Progenitor cell of endocrine pancreas (in vitro differentiated cells): ENCODE data around the gene SEMA6D. TPM values are rescaled to one million over a fixed set of nuclear protein-coding genes. Genes with fewer than 3 reads are reported as not detected.

ENCODE experiments used
- DNase-seq: peaks from one replicate; pipeline ENCODE4 v3.0.0; 2021; ENCODE audit warnings: low spot score; ENCODE audit not compliant: unreplicated experiment
- H3K27ac Mint-ChIP-seq: 2 replicates; pipeline ENCODE4 v1.8.0; 2021; ENCODE audit warnings: mild to moderate bottlenecking, moderate library complexity, mixed read lengths
- H3K27me3 Mint-ChIP-seq: 2 replicates; pipeline ENCODE4 v1.8.0; 2021; ENCODE audit warnings: mixed read lengths
- H3K36me3 Mint-ChIP-seq: 2 replicates; pipeline ENCODE4 v1.8.0; 2022; ENCODE audit warnings: mixed read lengths; ENCODE audit not compliant: insufficient read depth
- H3K4me1 Mint-ChIP-seq: 2 replicates; pipeline ENCODE4 v1.8.0; 2021; ENCODE audit warnings: low read depth, mixed read lengths
- H3K4me3 Mint-ChIP-seq: 2 replicates; pipeline ENCODE4 v1.8.0; 2021; ENCODE audit warnings: low read depth, mild to moderate bottlenecking, moderate library complexity, mixed read lengths
- H3K9me3 Mint-ChIP-seq: 2 replicates; pipeline ENCODE4 v1.8.0; 2021; ENCODE audit warnings: low read depth, mixed read lengths
- total RNA-seq: library from RNA; stranded (reverse); gene quantifications from 2 replicates; pipeline ENCODE4 v1.2.1, GENCODE V29; 2021
- TF ChIP-seq, protein P1 (sequence below): fragments of 200-600 bp; sonication (generic); IDR thresholded peaks from one replicate; pipeline ENCODE4 v1.5.0; 2021; ENCODE audit warnings: antibody characterized with exemption, mild to moderate bottlenecking; ENCODE audit not compliant: unreplicated experiment

The SEMA6D gene
- total RNA-seq, 1 donor from 2014 or later: 10.6 TPM

DNA sequence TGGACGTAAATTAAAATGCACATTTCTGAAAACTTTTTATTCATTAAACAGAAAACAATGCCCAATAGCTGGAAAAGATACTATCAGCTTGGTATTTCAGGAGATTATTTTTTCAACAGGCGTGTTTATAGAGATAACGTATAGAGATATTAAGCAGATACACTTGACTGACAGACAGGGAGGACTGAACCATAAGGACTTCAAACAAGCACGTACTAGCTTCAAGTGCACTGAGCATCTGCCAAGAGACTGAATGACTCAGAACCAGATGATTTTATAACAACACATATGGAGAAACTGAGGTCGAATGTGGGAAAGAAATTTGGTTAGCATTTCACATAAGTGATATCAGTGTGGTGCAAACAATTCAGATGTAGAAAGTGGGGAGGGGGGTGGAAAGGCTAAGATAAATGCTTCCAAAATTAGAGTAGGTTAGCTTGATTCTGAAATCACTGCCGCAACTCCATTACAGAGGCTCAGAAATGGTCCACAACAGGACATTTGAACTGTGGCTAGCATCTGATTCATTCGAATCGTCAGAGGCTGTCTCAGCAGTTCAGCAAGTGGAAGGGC lies 103.5 kb downstream of the SEMA6D start:
- TF ChIP-seq, protein P1, sequence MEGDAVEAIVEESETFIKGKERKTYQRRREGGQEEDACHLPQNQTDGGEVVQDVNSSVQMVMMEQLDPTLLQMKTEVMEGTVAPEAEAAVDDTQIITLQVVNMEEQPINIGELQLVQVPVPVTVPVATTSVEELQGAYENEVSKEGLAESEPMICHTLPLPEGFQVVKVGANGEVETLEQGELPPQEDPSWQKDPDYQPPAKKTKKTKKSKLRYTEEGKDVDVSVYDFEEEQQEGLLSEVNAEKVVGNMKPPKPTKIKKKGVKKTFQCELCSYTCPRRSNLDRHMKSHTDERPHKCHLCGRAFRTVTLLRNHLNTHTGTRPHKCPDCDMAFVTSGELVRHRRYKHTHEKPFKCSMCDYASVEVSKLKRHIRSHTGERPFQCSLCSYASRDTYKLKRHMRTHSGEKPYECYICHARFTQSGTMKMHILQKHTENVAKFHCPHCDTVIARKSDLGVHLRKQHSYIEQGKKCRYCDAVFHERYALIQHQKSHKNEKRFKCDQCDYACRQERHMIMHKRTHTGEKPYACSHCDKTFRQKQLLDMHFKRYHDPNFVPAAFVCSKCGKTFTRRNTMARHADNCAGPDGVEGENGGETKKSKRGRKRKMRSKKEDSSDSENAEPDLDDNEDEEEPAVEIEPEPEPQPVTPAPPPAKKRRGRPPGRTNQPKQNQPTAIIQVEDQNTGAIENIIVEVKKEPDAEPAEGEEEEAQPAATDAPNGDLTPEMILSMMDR: no peak
- H3K27ac Mint-ChIP-seq: no peak overlapping the region
- no peak for DNase-seq
- H3K9me3 Mint-ChIP-seq: no peaks in the 10 kb centered on the region
- no peak overlapping the region for H3K4me3 Mint-ChIP-seq
- no peaks in the 10 kb centered on the region for H3K4me1 Mint-ChIP-seq
- H3K27me3 Mint-ChIP-seq: no peaks in the 10 kb centered on the region
- no peaks in the 10 kb centered on the region for H3K36me3 Mint-ChIP-seq

DNA sequence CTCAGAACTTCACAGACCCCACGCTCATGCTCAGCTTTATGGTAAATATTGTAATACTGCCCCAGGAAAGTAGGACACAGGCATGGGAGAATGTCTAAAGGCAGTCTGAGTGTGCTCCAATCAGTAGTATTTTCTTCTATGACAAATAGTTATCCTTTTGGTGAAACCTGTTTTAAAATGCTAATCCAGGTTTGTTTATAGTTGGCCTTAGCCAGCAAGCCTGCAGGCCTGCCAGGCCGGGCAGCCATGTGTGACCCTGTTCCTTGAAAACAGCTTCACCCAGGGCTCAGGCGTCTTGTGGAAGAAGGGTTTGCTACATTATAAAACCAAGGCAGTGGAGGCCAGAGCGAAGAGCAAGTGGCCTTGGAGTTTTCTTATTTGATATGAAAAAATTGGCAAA lies 104.7 kb downstream of the SEMA6D start:
- no peaks in the 10 kb centered on the region for H3K4me1 Mint-ChIP-seq
- H3K27ac Mint-ChIP-seq: no peak overlapping the region
- H3K27me3 Mint-ChIP-seq: no peaks in the 10 kb centered on the region
- TF ChIP-seq, protein P1: no peak
- H3K36me3 Mint-ChIP-seq: no peaks in the 10 kb centered on the region
- no peak for DNase-seq
- no peaks in the 10 kb centered on the region for H3K9me3 Mint-ChIP-seq
- H3K4me3 Mint-ChIP-seq: no peak overlapping the region
